GM23248 (cell line): Measurements from ENCODE around the gene SKAP2. TPM values are rescaled to one million over a fixed set of nuclear protein-coding genes. Genes with fewer than 3 reads are reported as not detected.
A peak's percentile ranks its signal among the peaks of the same experiment; 100 is the strongest.

Source experiments
- DNase-seq: peaks from one replicate; pipeline ENCODE4 v3.0.0-alpha.2; 2015
- H2AFZ ChIP-seq: fragments of 200-600 bp; sonication (generic); 2 replicates; pipeline ENCODE4 v1.6.1; 2016; ENCODE audit warnings: antibody characterized with exemption
- H3F3A ChIP-seq: fragments of 200-600 bp; sonication (generic); 2 replicates; pipeline ENCODE4 v1.6.1; 2016; ENCODE audit warnings: mild to moderate bottlenecking, antibody characterized with exemption, mixed run types; ENCODE audit not compliant: insufficient read depth
- H3K27ac ChIP-seq: fragments of 200-600 bp; sonication (generic); 2 replicates; pipeline ENCODE4 v1.5.1; 2016; ENCODE audit warnings: mild to moderate bottlenecking
- H3K27me3 ChIP-seq: fragments of 200-600 bp; sonication (generic); replicated peaks from 2 replicates; pipeline ENCODE4 v1.6.1; 2016; ENCODE audit warnings: mild to moderate bottlenecking; ENCODE audit not compliant: insufficient read depth
- H3K36me3 ChIP-seq: fragments of 200-600 bp; sonication (generic); 2 replicates; pipeline ENCODE4 v1.6.1; 2016; ENCODE audit warnings: low read depth, mild to moderate bottlenecking
- H3K4me1 ChIP-seq: fragments of 200-600 bp; sonication (generic); 2 replicates; pipeline ENCODE4 v1.6.1; 2016; ENCODE audit warnings: mild to moderate bottlenecking; ENCODE audit not compliant: insufficient read depth
- H3K4me2 ChIP-seq: fragments of 200-600 bp; sonication (generic); one replicate; pipeline ENCODE4 v1.6.1; 2016; ENCODE audit warnings: mild to moderate bottlenecking; ENCODE audit not compliant: unreplicated experiment
- H3K4me3 ChIP-seq: fragments of 200-600 bp; sonication (generic); 2 replicates; pipeline ENCODE4 v1.5.1; 2016; ENCODE audit warnings: mild to moderate bottlenecking
- H3K79me2 ChIP-seq: fragments of 200-600 bp; sonication (generic); 2 replicates; pipeline ENCODE4 v1.6.1; 2016; ENCODE audit warnings: mild to moderate bottlenecking; ENCODE audit not compliant: insufficient read depth
- H3K9ac ChIP-seq: fragments of 200-600 bp; sonication (generic); 2 replicates; pipeline ENCODE4 v1.6.1; 2016; ENCODE audit warnings: mild to moderate bottlenecking
- H3K9me2 ChIP-seq: fragments of 200-600 bp; sonication (generic); 2 replicates; pipeline ENCODE4 v1.6.1; 2016; ENCODE audit warnings: mixed run types, mild to moderate bottlenecking, moderate library complexity; ENCODE audit not compliant: insufficient read depth
- H3K9me3 ChIP-seq: fragments of 200-600 bp; sonication (generic); one replicate; pipeline ENCODE4 v1.6.1; 2017; ENCODE audit warnings: low read depth
- H4K20me1 ChIP-seq: fragments of 200-600 bp; sonication (generic); 2 replicates; pipeline ENCODE4 v1.6.0; 2016; ENCODE audit not compliant: insufficient read depth
- EZH2 ChIP-seq: fragments of 200-600 bp; sonication (generic); IDR thresholded peaks from 2 replicates; pipeline ENCODE4 v1.6.1; 2018; ENCODE audit warnings: antibody characterized with exemption, mild to moderate bottlenecking; ENCODE audit not compliant: insufficient read depth, poor library complexity, severe bottlenecking
- EZH2phosphoT487 ChIP-seq: fragments of 200-600 bp; sonication (generic); IDR thresholded peaks from 2 replicates; pipeline ENCODE4 v1.6.1; 2018; ENCODE audit warnings: antibody characterized with exemption, moderate library complexity, mild to moderate bottlenecking, low read depth; ENCODE audit not compliant: insufficient read depth
- WGBS, 2 experiments: methylation state at CpG; one replicate each; pipeline ENCODE4 v1.1.6; 2015 to 2017; ENCODE audit warnings: low lambda C conversion rate in 2 of 2, low coverage in 1 of 2; ENCODE audit errors: missing lambda C conversion rate in 2 of 2; 5-methylcytosine and 5-hydroxymethylcytosine counted together
- in situ Hi-C: fragments of 300-500 bp; cut with MboI; formaldehyde crosslinking; loops from 2 replicates; pipeline ENCODE4 v1.15.0; 2020
- polyA plus RNA-seq: library from polyadenylated mRNA; unstranded; fragments of >200 nt; fragmentation: Nextera tagmentation; extraction: Ambion mirVana; gene quantifications from 2 replicates; pipeline ENCODE4 v1.2.1, GENCODE V29; 2016
- total RNA-seq: library from RNA; depleted of rRNA; stranded (reverse); fragments of >200 nt; shearing (Covaris generic); gene quantifications from 2 replicates; pipeline ENCODE4 v1.2.3, GENCODE V29; 2014

Gene SKAP2
- total and polyA plus RNA-seq, 2 experiments from 2014 or later = 18.7 to 28.9 TPM

GRCh38 chr7:26891400-26892350 is 27.3 kb upstream of the SKAP2 start:
- peak overlapping the region; percentile 58 for H2AFZ ChIP-seq
- no peaks in the 10 kb centered on the region for H3K9me2 ChIP-seq
- no peaks in the 10 kb centered on the region for H3K79me2 ChIP-seq
- H3K4me3 ChIP-seq = no peak overlapping the region
- H3K27ac ChIP-seq = no peak overlapping the region
- TF ChIP-seq EZH2phosphoT487 (no peak), EZH2 (no peak)
- no peaks in the 10 kb centered on the region for H3K27me3 ChIP-seq
- DNase-seq = peak; percentile 56
- no peak overlapping the region for H3K9ac ChIP-seq
- peaks cover 10% of the 10 kb centered on the region for H3K4me1 ChIP-seq
- in situ Hi-C loops = no loop called here
- WGBS, 2 experiments = 52 to 53% methylated on average over 3 of the region's 3 CpGs
- peak overlapping the region; percentile 62 for H3K4me2 ChIP-seq
- H3K36me3 ChIP-seq = no peaks in the 10 kb centered on the region
- H4K20me1 ChIP-seq = no peaks in the 10 kb centered on the region
- H3F3A ChIP-seq = peaks cover 10% of the 10 kb centered on the region; the same call in 1 of the 2 replicates
- no peaks in the 10 kb centered on the region for H3K9me3 ChIP-seq

GRCh38 chr7:26880852-26881251 is 16.5 kb upstream of the SKAP2 start:
- DNase-seq = peak; percentile 6
- H2AFZ ChIP-seq = no peak overlapping the region
- H3K36me3 ChIP-seq = no peaks in the 10 kb centered on the region
- H3K9ac ChIP-seq = no peak overlapping the region
- H3K9me2 ChIP-seq = no peaks in the 10 kb centered on the region
- no peaks in the 10 kb centered on the region for H3K27me3 ChIP-seq
- no peaks in the 10 kb centered on the region for H3K4me1 ChIP-seq
- no peak overlapping the region for H3K4me2 ChIP-seq
- no peak overlapping the region for H3K27ac ChIP-seq
- in situ Hi-C loops = no loop called here
- no peaks in the 10 kb centered on the region for H3K79me2 ChIP-seq
- no peaks in the 10 kb centered on the region for H3K9me3 ChIP-seq
- 18 to 24% methylated on average over 2 of the region's 2 CpGs for WGBS, 2 experiments
- no peak overlapping the region for H3K4me3 ChIP-seq
- H4K20me1 ChIP-seq = no peaks in the 10 kb centered on the region
- H3F3A ChIP-seq = no peaks in the 10 kb centered on the region
- TF ChIP-seq EZH2phosphoT487 = no peak
- TF ChIP-seq EZH2 = no peak

GRCh38 chr7:26879671-26880070 is 15.3 kb upstream of the SKAP2 start:
- DNase-seq = no peak
- in situ Hi-C loops = no loop called here
- WGBS, 2 experiments = 74 to 92% methylated on average over 1 of the region's 1 CpG
- Histone ChIP-seq H3K27me3 (no peaks in the 10 kb centered on the region), H3K9ac (no peak overlapping the region), H3K9me3 (no peaks in the 10 kb centered on the region), H4K20me1 (no peaks in the 10 kb centered on the region), H3F3A (no peaks in the 10 kb centered on the region), H3K4me3 (no peak overlapping the region), H3K4me1 (no peaks in the 10 kb centered on the region), H3K27ac (no peak overlapping the region), H3K36me3 (no peaks in the 10 kb centered on the region), H3K79me2 (no peaks in the 10 kb centered on the region), H2AFZ (no peak overlapping the region), H3K4me2 (no peak overlapping the region), H3K9me2 (no peaks in the 10 kb centered on the region)
- TF ChIP-seq EZH2phosphoT487 = no peak
- no peak for TF ChIP-seq EZH2

GRCh38 chr7:26868841-26869495 is 4.6 kb upstream of the SKAP2 start:
- H4K20me1 ChIP-seq = no peaks in the 10 kb centered on the region
- H3K4me3 ChIP-seq = no peak overlapping the region
- H3K4me1 ChIP-seq = no peaks in the 10 kb centered on the region
- no peaks in the 10 kb centered on the region for H3K9me3 ChIP-seq
- H3K27ac ChIP-seq = no peak overlapping the region
- H2AFZ ChIP-seq = no peak overlapping the region
- in situ Hi-C loops = no loop called here
- H3K9ac ChIP-seq = no peak overlapping the region
- DNase-seq = peak; percentile 23
- no peaks in the 10 kb centered on the region for H3K9me2 ChIP-seq
- no peak for TF ChIP-seq EZH2
- no peak for TF ChIP-seq EZH2phosphoT487
- H3K27me3 ChIP-seq = no peaks in the 10 kb centered on the region
- no peak overlapping the region for H3K4me2 ChIP-seq
- peaks cover 3% of the 10 kb centered on the region; the same call in 1 of the 2 replicates for H3K79me2 ChIP-seq
- 68 to 69% methylated on average over 7 of the region's 7 CpGs for WGBS, 2 experiments
- no peaks in the 10 kb centered on the region for H3K36me3 ChIP-seq
- H3F3A ChIP-seq = peaks cover 10% of the 10 kb centered on the region; the same call in 1 of the 2 replicates
